ENCODE measurements around the gene HHAT. TPM values are rescaled to one million over a fixed set of nuclear protein-coding genes. Genes with fewer than 3 reads are reported as not detected.

HHAT gene
- total and polyA plus RNA-seq, 4 donors: 1.2 to 11.3 (median 3.8) TPM

DNA sequence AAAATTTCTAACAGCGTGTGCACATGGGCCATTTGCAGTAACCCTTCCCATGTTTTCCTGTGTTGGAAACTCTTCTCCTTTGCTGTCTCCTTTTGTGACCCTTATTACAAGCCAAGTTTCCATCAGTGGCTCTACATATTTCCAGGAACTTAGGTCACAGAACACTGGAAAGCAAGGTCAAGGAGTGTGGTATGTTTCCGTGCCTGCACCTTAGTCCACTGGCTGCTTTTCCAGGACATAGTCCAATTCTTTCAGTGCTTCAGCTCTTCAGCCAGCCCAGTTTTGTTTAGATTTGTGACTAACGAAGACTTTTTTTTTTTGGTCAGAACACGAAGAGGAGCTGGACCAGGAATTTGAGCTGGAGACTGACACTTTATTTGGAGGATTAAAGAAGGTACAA, 33.8 kb downstream of the HHAT start:
- no peak overlapping the region for H3K4me3 ChIP-seq
- H3K9ac ChIP-seq (ENCODE audit: insufficient read depth in 1 of 2, low read length in 2 of 2): no peak overlapping the region
- DNase-seq: peak in 2 of 3 donors; percentile 21 to 24
- no peaks in the 10 kb centered on the region for H3K27me3 ChIP-seq (ENCODE audit: control insufficient read depth in 3 of 3, insufficient read depth in 3 of 3, low read length in 2 of 3)
- H3K4me1 ChIP-seq (ENCODE audit: control insufficient read depth in 5 of 5, insufficient read depth in 5 of 5, low read length in 5 of 5): peaks cover 0 to 3% (median 0%) of the 10 kb centered on the region in 5 donors
- TF ChIP-seq, protein P1, sequence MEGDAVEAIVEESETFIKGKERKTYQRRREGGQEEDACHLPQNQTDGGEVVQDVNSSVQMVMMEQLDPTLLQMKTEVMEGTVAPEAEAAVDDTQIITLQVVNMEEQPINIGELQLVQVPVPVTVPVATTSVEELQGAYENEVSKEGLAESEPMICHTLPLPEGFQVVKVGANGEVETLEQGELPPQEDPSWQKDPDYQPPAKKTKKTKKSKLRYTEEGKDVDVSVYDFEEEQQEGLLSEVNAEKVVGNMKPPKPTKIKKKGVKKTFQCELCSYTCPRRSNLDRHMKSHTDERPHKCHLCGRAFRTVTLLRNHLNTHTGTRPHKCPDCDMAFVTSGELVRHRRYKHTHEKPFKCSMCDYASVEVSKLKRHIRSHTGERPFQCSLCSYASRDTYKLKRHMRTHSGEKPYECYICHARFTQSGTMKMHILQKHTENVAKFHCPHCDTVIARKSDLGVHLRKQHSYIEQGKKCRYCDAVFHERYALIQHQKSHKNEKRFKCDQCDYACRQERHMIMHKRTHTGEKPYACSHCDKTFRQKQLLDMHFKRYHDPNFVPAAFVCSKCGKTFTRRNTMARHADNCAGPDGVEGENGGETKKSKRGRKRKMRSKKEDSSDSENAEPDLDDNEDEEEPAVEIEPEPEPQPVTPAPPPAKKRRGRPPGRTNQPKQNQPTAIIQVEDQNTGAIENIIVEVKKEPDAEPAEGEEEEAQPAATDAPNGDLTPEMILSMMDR (IDR thresholded peaks at IDR 0.05; ENCODE audit: control extremely low read depth, extremely low read depth): no peak
- H3K36me3 ChIP-seq (ENCODE audit: control insufficient read depth in 4 of 4, insufficient read depth in 4 of 4, low read length in 4 of 4): no peaks in the 10 kb centered on the region
- 79 to 83% methylated on average over 4 of the region's 4 CpGs for WGBS, 2 donors
- H3K27ac ChIP-seq (ENCODE audit: low read depth in 1 of 2, low read length in 1 of 2): no peak overlapping the region
- H3K9me3 ChIP-seq (ENCODE audit: control insufficient read depth in 4 of 4, insufficient read depth in 3 of 4, low read length in 3 of 4): no peaks in the 10 kb centered on the region
- no peak for ATAC-seq (ENCODE audit: insufficient read depth, low FRiP score)

DNA sequence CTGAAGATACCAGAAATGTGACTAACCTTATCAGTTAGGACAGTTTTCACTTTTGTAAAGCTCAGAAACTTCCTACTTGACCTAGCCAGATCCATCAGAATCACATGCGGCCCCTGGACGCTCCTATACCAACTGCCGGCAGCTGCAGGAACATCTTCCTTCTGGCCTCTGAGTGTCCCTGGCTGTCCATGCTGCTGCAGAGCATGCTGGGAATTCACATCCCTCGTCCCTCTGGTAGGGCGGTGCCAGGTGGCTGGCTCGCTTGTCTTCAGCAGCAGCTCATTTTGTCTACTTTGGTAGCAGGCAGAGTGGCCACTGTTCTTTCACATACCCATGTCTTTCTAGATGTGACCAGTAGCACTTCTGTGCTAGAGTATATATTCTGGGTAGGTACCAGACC, 34.4 kb downstream of the HHAT start:
- Histone ChIP-seq H3K27ac (ENCODE audit: low read depth in 1 of 2, low read length in 1 of 2) (peak overlapping the region in 1 of 2 donors; percentile 10), H3K4me1 (ENCODE audit: control insufficient read depth in 5 of 5, insufficient read depth in 5 of 5, low read length in 5 of 5) (peaks cover 0 to 3% (median 0%) of the 10 kb centered on the region in 5 donors), H3K36me3 (ENCODE audit: control insufficient read depth in 4 of 4, insufficient read depth in 4 of 4, low read length in 4 of 4) (no peaks in the 10 kb centered on the region), H3K9ac (ENCODE audit: insufficient read depth in 1 of 2, low read length in 2 of 2) (no peak overlapping the region), H3K27me3 (ENCODE audit: control insufficient read depth in 3 of 3, insufficient read depth in 3 of 3, low read length in 2 of 3) (no peaks in the 10 kb centered on the region), H3K9me3 (ENCODE audit: control insufficient read depth in 4 of 4, insufficient read depth in 3 of 4, low read length in 3 of 4) (no peaks in the 10 kb centered on the region), H3K4me3 (no peak overlapping the region)
- 78 to 91% methylated on average over 6 of the region's 6 CpGs for WGBS, 2 donors
- no peak for DNase-seq
- TF ChIP-seq, protein P1 (IDR thresholded peaks at IDR 0.05; ENCODE audit: control extremely low read depth, extremely low read depth): no peak
- ATAC-seq (ENCODE audit: insufficient read depth, low FRiP score): no peak

DNA sequence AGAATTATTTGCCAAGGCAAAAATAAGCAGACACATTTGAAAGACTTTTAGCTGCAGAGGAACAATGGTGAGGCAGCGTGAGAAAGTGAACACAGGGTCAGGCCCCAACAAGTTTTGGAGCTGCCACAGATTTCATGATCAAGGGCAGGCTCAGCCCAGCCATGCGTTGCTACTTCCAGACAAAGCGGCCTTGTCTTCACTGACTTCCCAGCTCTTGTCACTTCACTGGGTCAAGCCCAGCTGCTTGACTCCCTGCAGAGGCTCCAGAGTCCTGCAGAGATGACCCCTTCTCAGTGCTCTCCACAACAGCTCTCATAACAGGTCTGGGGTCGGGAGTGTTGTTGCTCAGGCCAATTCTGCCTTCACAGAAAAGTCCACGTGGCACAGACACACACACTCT, 35.8 kb downstream of the HHAT start:
- H3K9me3 ChIP-seq (ENCODE audit: control insufficient read depth in 4 of 4, insufficient read depth in 3 of 4, low read length in 3 of 4): no peaks in the 10 kb centered on the region
- H3K4me3 ChIP-seq: no peak overlapping the region
- DNase-seq: no peak
- peaks cover 0 to 3% (median 0%) of the 10 kb centered on the region in 5 donors for H3K4me1 ChIP-seq (ENCODE audit: control insufficient read depth in 5 of 5, insufficient read depth in 5 of 5, low read length in 5 of 5)
- no peak overlapping the region for H3K9ac ChIP-seq (ENCODE audit: insufficient read depth in 1 of 2, low read length in 2 of 2)
- H3K27ac ChIP-seq (ENCODE audit: low read depth in 1 of 2, low read length in 1 of 2): no peak overlapping the region
- H3K36me3 ChIP-seq (ENCODE audit: control insufficient read depth in 4 of 4, insufficient read depth in 4 of 4, low read length in 4 of 4): peaks cover 0 to 2% (median 0%) of the 10 kb centered on the region in 4 donors
- H3K27me3 ChIP-seq (ENCODE audit: control insufficient read depth in 3 of 3, insufficient read depth in 3 of 3, low read length in 2 of 3): no peaks in the 10 kb centered on the region
- WGBS, 2 donors: 84 to 90% methylated on average over 5 of the region's 5 CpGs
- TF ChIP-seq, protein P1 (IDR thresholded peaks at IDR 0.05; ENCODE audit: control extremely low read depth, extremely low read depth): no peak
- ATAC-seq (ENCODE audit: insufficient read depth, low FRiP score): no peak

DNA sequence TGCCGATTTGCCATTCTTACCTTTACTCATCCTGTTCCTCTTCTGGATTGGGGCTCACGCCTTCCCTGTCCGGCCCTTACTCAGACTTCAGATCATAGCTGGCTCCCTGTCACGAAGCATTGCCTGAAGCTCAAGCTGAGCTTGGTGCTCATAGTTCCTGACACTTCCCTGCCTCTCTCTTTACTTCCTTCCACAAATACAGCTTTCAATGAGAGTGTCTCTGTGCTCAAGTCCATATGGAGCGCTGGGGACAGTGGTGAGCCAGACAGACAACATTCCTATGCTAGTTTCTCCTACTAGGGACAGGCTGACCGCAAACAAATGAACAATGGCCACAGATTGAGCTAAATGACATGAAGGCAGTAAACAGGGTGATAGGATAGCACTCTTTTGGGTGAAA, 38.1 kb downstream of the HHAT start:
- no peaks in the 10 kb centered on the region for H3K27me3 ChIP-seq (ENCODE audit: control insufficient read depth in 3 of 3, insufficient read depth in 3 of 3, low read length in 2 of 3)
- no peak for DNase-seq
- H3K9me3 ChIP-seq (ENCODE audit: control insufficient read depth in 4 of 4, insufficient read depth in 3 of 4, low read length in 3 of 4): no peaks in the 10 kb centered on the region
- 83 to 94% methylated on average over 6 of the region's 6 CpGs for WGBS, 2 donors
- ATAC-seq (ENCODE audit: insufficient read depth, low FRiP score): no peak
- no peak overlapping the region for H3K4me3 ChIP-seq
- TF ChIP-seq, protein P1 (IDR thresholded peaks at IDR 0.05; ENCODE audit: control extremely low read depth, extremely low read depth): no peak
- no peak overlapping the region for H3K27ac ChIP-seq (ENCODE audit: low read depth in 1 of 2, low read length in 1 of 2)
- peaks cover 0 to 3% (median 0%) of the 10 kb centered on the region in 4 donors for H3K36me3 ChIP-seq (ENCODE audit: control insufficient read depth in 4 of 4, insufficient read depth in 4 of 4, low read length in 4 of 4)
- peaks cover 0 to 3% (median 0%) of the 10 kb centered on the region in 5 donors for H3K4me1 ChIP-seq (ENCODE audit: control insufficient read depth in 5 of 5, insufficient read depth in 5 of 5, low read length in 5 of 5)
- no peak overlapping the region for H3K9ac ChIP-seq (ENCODE audit: insufficient read depth in 1 of 2, low read length in 2 of 2)
